Right lobe of liver (tissue), 4 donors: ENCODE measurements around the gene PPP1R3F.

Source experiments
- POLR2A ChIP-seq: fragments of 450-650 bp; IDR thresholded peaks from one replicate; pipeline ENCODE4 v1.6.1; 2017; ENCODE audit warnings: antibody characterized with exemption, mild to moderate bottlenecking
- TF ChIP-seq, protein P1 (sequence below), 4 donors: fragments of 200-600 bp in 3 of 4; fragments of 450-650 bp in 1 of 4; IDR thresholded peaks; one replicate each; pipeline versions ENCODE4 v1.5.1 to v1.8.0; 2016 to 2022; ENCODE audit warnings: antibody characterized with exemption in 4 of 4, mild to moderate bottlenecking in 2 of 4
- donor health status: DM: no; HTN: no; CAD: no.
- donor health status: DM: no; HTN: no; CAD: no.
- donor health status: DM: no; HTN: yes; CAD: no.

DNA sequence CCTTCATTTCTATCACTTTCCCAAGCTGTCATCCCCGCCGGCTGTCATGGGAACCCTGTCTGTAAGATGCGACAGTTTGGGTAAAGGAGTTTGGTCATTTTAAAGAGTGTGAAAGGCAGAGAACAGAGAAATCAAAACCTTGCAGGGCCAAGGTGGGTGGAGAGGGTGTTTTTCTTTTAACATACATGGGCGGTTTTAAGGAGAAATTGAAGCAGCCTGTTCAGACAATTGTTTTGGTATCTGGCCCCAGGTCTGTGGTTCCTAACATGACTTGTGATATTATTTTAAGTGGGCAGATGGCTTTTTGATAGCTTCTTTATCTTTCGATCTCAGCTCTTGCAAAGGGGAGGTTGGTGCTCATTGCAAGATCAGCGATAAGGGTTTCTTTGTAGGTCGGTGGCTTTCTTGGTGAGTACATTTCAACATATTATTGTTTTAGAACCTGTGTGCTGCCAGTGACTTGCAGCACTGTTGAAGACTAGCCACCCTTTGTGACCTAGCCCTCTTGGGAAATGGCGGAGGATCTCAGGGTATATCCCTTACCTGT, 3.7 kb downstream of the PPP1R3F start:
- TF ChIP-seq, protein P1, sequence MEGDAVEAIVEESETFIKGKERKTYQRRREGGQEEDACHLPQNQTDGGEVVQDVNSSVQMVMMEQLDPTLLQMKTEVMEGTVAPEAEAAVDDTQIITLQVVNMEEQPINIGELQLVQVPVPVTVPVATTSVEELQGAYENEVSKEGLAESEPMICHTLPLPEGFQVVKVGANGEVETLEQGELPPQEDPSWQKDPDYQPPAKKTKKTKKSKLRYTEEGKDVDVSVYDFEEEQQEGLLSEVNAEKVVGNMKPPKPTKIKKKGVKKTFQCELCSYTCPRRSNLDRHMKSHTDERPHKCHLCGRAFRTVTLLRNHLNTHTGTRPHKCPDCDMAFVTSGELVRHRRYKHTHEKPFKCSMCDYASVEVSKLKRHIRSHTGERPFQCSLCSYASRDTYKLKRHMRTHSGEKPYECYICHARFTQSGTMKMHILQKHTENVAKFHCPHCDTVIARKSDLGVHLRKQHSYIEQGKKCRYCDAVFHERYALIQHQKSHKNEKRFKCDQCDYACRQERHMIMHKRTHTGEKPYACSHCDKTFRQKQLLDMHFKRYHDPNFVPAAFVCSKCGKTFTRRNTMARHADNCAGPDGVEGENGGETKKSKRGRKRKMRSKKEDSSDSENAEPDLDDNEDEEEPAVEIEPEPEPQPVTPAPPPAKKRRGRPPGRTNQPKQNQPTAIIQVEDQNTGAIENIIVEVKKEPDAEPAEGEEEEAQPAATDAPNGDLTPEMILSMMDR (IDR thresholded peaks at IDR 0.05), result no peak
- no peak for TF ChIP-seq POLR2A
